ENCODE results near the gene BMAL1. TPM values are rescaled to one million over a fixed set of nuclear protein-coding genes. Genes with fewer than 3 reads are reported as not detected.

Gene BMAL1
- total and polyA plus RNA-seq, 2 donors (not counting 3 experiments of a cell fraction or from before 2014, with no cell fraction given) = 5.8 to 10.1 TPM

GRCh38 chr11:13346470-13346869 is 68.9 kb downstream of the BMAL1 start:
- intact Hi-C loops (cut with micrococcal nuclease) (no loop called here), dilution Hi-C loops (cut with MboI; ENCODE audit: extremely low pct_ligation_motif_present, low sequenced_read_pairs) (no loop called here)
- H3K27ac ChIP-seq (ENCODE audit: insufficient read depth, low read depth, low read length) = no peak overlapping the region
- TF ChIP-seq CTCF (IDR thresholded peaks at IDR 0.05; ENCODE audit: extremely low read depth in 1 of 2, insufficient read depth in 1 of 2, low read depth in 1 of 2, low read length in 2 of 2) = no peak
- no peak for TF ChIP-seq POLR2AphosphoS5 (IDR thresholded peaks at IDR 0.05; ENCODE audit: insufficient read depth, low read depth, low read length)
- no peak for TF ChIP-seq MYC (IDR thresholded peaks at IDR 0.05; ENCODE audit: low read depth, low read length)
- no peak for TF ChIP-seq EZH2 (IDR thresholded peaks at IDR 0.05; ENCODE audit: borderline replicate concordance, low read depth, low read length, severe bottlenecking)
- no peak for TF ChIP-seq JUN (IDR thresholded peaks at IDR 0.05; ENCODE audit: borderline replicate concordance, insufficient read depth, insufficient read length, low read depth)
- no peak for TF ChIP-seq FOS (IDR thresholded peaks at IDR 0.05; ENCODE audit: borderline replicate concordance, insufficient read depth, low read length)
- no peak for TF ChIP-seq POLR2A (IDR thresholded peaks at IDR 0.05; ENCODE audit: low read depth, low read length)
- TF ChIP-seq MAX (IDR thresholded peaks at IDR 0.05; ENCODE audit: insufficient read depth, insufficient read length) = no peak
- TF ChIP-seq GATA2 (IDR thresholded peaks at IDR 0.05; ENCODE audit: insufficient read depth, insufficient read length, low read depth, low read length) = no peak
- peaks cover 4% of the 10 kb centered on the region for H3K4me1 ChIP-seq (ENCODE audit: control insufficient read depth, extremely low read depth, insufficient read depth, low read length)
- H2AFZ ChIP-seq (ENCODE audit: low read depth, low read length) = no peak overlapping the region
- DNase-seq (ENCODE audit: low read depth, low spot score) (no peak), FAIRE-seq (no peak)
- H3K4me3 ChIP-seq (replicated peaks in 1 of 3; ENCODE audit: insufficient read depth in 1 of 3, low read depth in 1 of 3, low read length in 3 of 3) = no peak overlapping the region
- no peak overlapping the region for H3K4me2 ChIP-seq (ENCODE audit: insufficient read depth, low read length)
- no peaks in the 10 kb centered on the region for H3K79me2 ChIP-seq (ENCODE audit: control insufficient read depth, insufficient read depth, low read length)
- no TSS peak for BruUV-seq (replicated peaks)
- POLR2A ChIA-PET = no interaction called here
- no peaks in the 10 kb centered on the region for H3K9me3 ChIP-seq (replicated peaks; ENCODE audit: control insufficient read depth, insufficient read depth, low read length)
- H3K9me1 ChIP-seq (replicated peaks; ENCODE audit: control insufficient read depth, extremely low read depth, insufficient read depth, low read length) = no peaks in the 10 kb centered on the region
- no peaks in the 10 kb centered on the region for H3K36me3 ChIP-seq (ENCODE audit: control insufficient read depth in 2 of 2, extremely low read depth in 1 of 2, insufficient read depth in 2 of 2, low read length in 2 of 2)
- no peaks in the 10 kb centered on the region for H3K27me3 ChIP-seq (ENCODE audit: control insufficient read depth in 2 of 2, insufficient read depth in 2 of 2, low read length in 2 of 2)
- no peaks in the 10 kb centered on the region for H4K20me1 ChIP-seq (replicated peaks; ENCODE audit: control insufficient read depth, extremely low read depth, insufficient read depth, low read length)
- H3K9ac ChIP-seq (replicated peaks; ENCODE audit: extremely low read depth, insufficient read depth, low read length) = no peak overlapping the region
- CTCF ChIA-PET = interaction anchor here (1.1 to 6.1 kb wide), 3 partner anchors 11 to 383 kb away, joined by 3 to 180 read pairs (median 3); no protein-coding TSS in a partner anchor
